ENCODE measurements around the gene CDKL4.
"Not testable (repeated sequence)": the region's sequence is repeated elsewhere in the genome, so short reads cannot be mapped to it uniquely, and the experiment has no call there.

Gene CDKL4

GRCh38 chr2:39176997-39177396, 66.8 kb downstream of the CDKL4 start:
- H3K9me3 ChIP-seq (ENCODE audit: low read depth, low read length), result no peaks in the 10 kb centered on the region
- DNase-seq (ENCODE audit: low read depth, low spot score), result no peak
- no peak for TF ChIP-seq POLR2AphosphoS5 (IDR thresholded peaks at IDR 0.05; ENCODE audit: borderline replicate concordance, low read depth, low read length)
- TF ChIP-seq EZH2 (IDR thresholded peaks at IDR 0.05), result no peak
- TF ChIP-seq FOXP2 (optimal IDR thresholded peaks at IDR 0.05; ENCODE audit: control extremely low read depth, extremely low read length, insufficient read depth), result no peak
- no peaks in the 10 kb centered on the region for H3K36me3 ChIP-seq (ENCODE audit: insufficient read depth, low read length)
- H3K4me3 ChIP-seq, result no peak overlapping the region
- H3K27ac ChIP-seq, result no peak overlapping the region
- H3K9ac ChIP-seq (ENCODE audit: insufficient read length), result no peak overlapping the region

GRCh38 chr2:39175026-39175812, 68.6 kb downstream of the CDKL4 start:
- Histone ChIP-seq H3K36me3 (ENCODE audit: insufficient read depth, low read length) (no peaks in the 10 kb centered on the region), H3K4me3 (no peak overlapping the region), H3K9ac (ENCODE audit: insufficient read length) (no peak overlapping the region), H3K9me3 (ENCODE audit: low read depth, low read length) (no peaks in the 10 kb centered on the region), H3K27ac (no peak overlapping the region)
- no peak for DNase-seq (ENCODE audit: low read depth, low spot score)
- TF ChIP-seq FOXP2 (optimal IDR thresholded peaks at IDR 0.05; ENCODE audit: control extremely low read depth, extremely low read length, insufficient read depth) (no peak), EZH2 (IDR thresholded peaks at IDR 0.05) (no peak), POLR2AphosphoS5 (IDR thresholded peaks at IDR 0.05; ENCODE audit: borderline replicate concordance, low read depth, low read length) (no peak)

- Histone ChIP-seq H3K4me3 (no peak overlapping the region), H3K9ac (ENCODE audit: insufficient read length) (no peak overlapping the region), H3K9me3 (ENCODE audit: low read depth, low read length) (no peaks in the 10 kb centered on the region), H3K27ac (no peak overlapping the region), H3K36me3 (ENCODE audit: insufficient read depth, low read length) (no peaks in the 10 kb centered on the region)
- TF ChIP-seq EZH2 (IDR thresholded peaks at IDR 0.05), result no peak
- no peak for TF ChIP-seq FOXP2 (optimal IDR thresholded peaks at IDR 0.05; ENCODE audit: control extremely low read depth, extremely low read length, insufficient read depth)
- TF ChIP-seq POLR2AphosphoS5 (IDR thresholded peaks at IDR 0.05; ENCODE audit: borderline replicate concordance, low read depth, low read length), result no peak
- DNase-seq (ENCODE audit: low read depth, low spot score), result no peak
These were observed 69.7 kb downstream of the CDKL4 start for GRCh38 chr2:39174022-39174421.

- H3K36me3 ChIP-seq (ENCODE audit: insufficient read depth, low read length); DNase-seq (ENCODE audit: low read depth, low spot score); H3K4me3 ChIP-seq; H3K27ac ChIP-seq; H3K9me3 ChIP-seq (ENCODE audit: low read depth, low read length); H3K9ac ChIP-seq (ENCODE audit: insufficient read length): not testable (repeated sequence)
These were observed 71.6 kb downstream of the CDKL4 start for GRCh38 chr2:39172047-39172706.

- Histone ChIP-seq H3K4me3 (no peak overlapping the region), H3K9me3 (ENCODE audit: low read depth, low read length) (no peaks in the 10 kb centered on the region), H3K36me3 (ENCODE audit: insufficient read depth, low read length) (no peaks in the 10 kb centered on the region), H3K27ac (no peak overlapping the region), H3K9ac (ENCODE audit: insufficient read length) (no peak overlapping the region)
- TF ChIP-seq POLR2AphosphoS5 (IDR thresholded peaks at IDR 0.05; ENCODE audit: borderline replicate concordance, low read depth, low read length) (no peak), FOXP2 (optimal IDR thresholded peaks at IDR 0.05; ENCODE audit: control extremely low read depth, extremely low read length, insufficient read depth) (no peak)
- no peak for DNase-seq (ENCODE audit: low read depth, low spot score)
These were observed 72.1 kb downstream of the CDKL4 start for GRCh38 chr2:39171621-39172020.

GRCh38 chr2:39164089-39164488, 79.7 kb downstream of the CDKL4 start:
- Histone ChIP-seq H3K36me3 (ENCODE audit: insufficient read depth, low read length) (no peaks in the 10 kb centered on the region), H3K27ac (no peak overlapping the region), H3K9ac (ENCODE audit: insufficient read length) (no peak overlapping the region), H3K4me3 (no peak overlapping the region), H3K9me3 (ENCODE audit: low read depth, low read length) (no peaks in the 10 kb centered on the region)
- no peak for TF ChIP-seq POLR2AphosphoS5 (IDR thresholded peaks at IDR 0.05; ENCODE audit: borderline replicate concordance, low read depth, low read length)
- TF ChIP-seq FOXP2 (optimal IDR thresholded peaks at IDR 0.05; ENCODE audit: control extremely low read depth, extremely low read length, insufficient read depth), result no peak
- TF ChIP-seq EZH2 (IDR thresholded peaks at IDR 0.05), result no peak
- no peak for DNase-seq (ENCODE audit: low read depth, low spot score)

- Histone ChIP-seq H3K27ac (no peak overlapping the region), H3K9ac (ENCODE audit: insufficient read length) (no peak overlapping the region), H3K4me3 (no peak overlapping the region), H3K36me3 (ENCODE audit: insufficient read depth, low read length) (no peaks in the 10 kb centered on the region), H3K9me3 (ENCODE audit: low read depth, low read length) (no peaks in the 10 kb centered on the region)
- no peak for DNase-seq (ENCODE audit: low read depth, low spot score)
- TF ChIP-seq POLR2AphosphoS5 (IDR thresholded peaks at IDR 0.05; ENCODE audit: borderline replicate concordance, low read depth, low read length) (no peak), FOXP2 (optimal IDR thresholded peaks at IDR 0.05; ENCODE audit: control extremely low read depth, extremely low read length, insufficient read depth) (no peak), EZH2 (IDR thresholded peaks at IDR 0.05) (no peak)
These were observed 82.8 kb downstream of the CDKL4 start for GRCh38 chr2:39160982-39161381.

- TF ChIP-seq FOXP2 (optimal IDR thresholded peaks at IDR 0.05; ENCODE audit: control extremely low read depth, extremely low read length, insufficient read depth), result no peak
- TF ChIP-seq POLR2AphosphoS5 (IDR thresholded peaks at IDR 0.05; ENCODE audit: borderline replicate concordance, low read depth, low read length), result no peak
- no peak for TF ChIP-seq EZH2 (IDR thresholded peaks at IDR 0.05)
- DNase-seq (ENCODE audit: low read depth, low spot score), result no peak
- H3K9me3 ChIP-seq (ENCODE audit: low read depth, low read length), result no peaks in the 10 kb centered on the region
- H3K36me3 ChIP-seq (ENCODE audit: insufficient read depth, low read length), result no peaks in the 10 kb centered on the region
- no peak overlapping the region for H3K4me3 ChIP-seq
- H3K9ac ChIP-seq (ENCODE audit: insufficient read length), result no peak overlapping the region
- H3K27ac ChIP-seq, result no peak overlapping the region
These were observed 84.5 kb downstream of the CDKL4 start for GRCh38 chr2:39159283-39159682.
